Neural cell (in vitro differentiated cells): ENCODE data around the gene EIF4G3. TPM values are rescaled to one million over a fixed set of nuclear protein-coding genes. Genes with fewer than 3 reads are reported as not detected.
A peak's percentile ranks its signal among the peaks of the same experiment; 100 is the strongest.

ENCODE experiments used
- H2AFZ ChIP-seq: fragments of 200-600, 300-800 bp; sonication (generic), shearing (Covaris generic); 2 replicates; pipeline ENCODE4 v1.6.0; 2014; ENCODE audit warnings: low read depth, mild to moderate bottlenecking, antibody characterized with exemption, low read length, moderate library complexity
- H3F3A ChIP-seq: fragments of 200-600 bp; shearing (Covaris generic); 2 replicates; pipeline ENCODE4 v1.6.1; 2016; ENCODE audit warnings: mild to moderate bottlenecking, moderate library complexity, mixed read lengths, antibody characterized with exemption, low read length; ENCODE audit not compliant: insufficient read depth, poor library complexity, severe bottlenecking
- H3K27ac ChIP-seq: fragments of 200-600, 300-800 bp; sonication (generic), shearing (Covaris generic); 2 replicates; pipeline ENCODE4 v1.5.1; 2014; ENCODE audit warnings: mild to moderate bottlenecking, low read length, moderate library complexity
- H3K27me3 ChIP-seq: fragments of 300-800, 200-600 bp; sonication (generic), shearing (Covaris generic); 2 replicates; pipeline ENCODE4 v1.6.0; 2014; ENCODE audit warnings: mild to moderate bottlenecking, low read depth, low read length, moderate library complexity; ENCODE audit not compliant: insufficient read depth
- H3K36me3 ChIP-seq: fragments of 300-800, 200-600 bp; sonication (generic), shearing (Covaris generic); 2 replicates; pipeline ENCODE4 v1.5.1; 2014; ENCODE audit warnings: mild to moderate bottlenecking, antibody characterized with exemption, low read length, moderate library complexity; ENCODE audit not compliant: insufficient read depth
- H3K4me2 ChIP-seq: fragments of 300-800, 200-600 bp; sonication (generic), shearing (Covaris generic); 2 replicates; pipeline ENCODE4 v1.6.0; 2014; ENCODE audit warnings: mild to moderate bottlenecking, low read length
- H3K4me3 ChIP-seq: fragments of 300-800, 200-600 bp; sonication (generic), shearing (Covaris generic); 2 replicates; pipeline ENCODE4 v1.5.1; 2014; ENCODE audit warnings: mild to moderate bottlenecking, low read length, moderate library complexity
- H3K79me2 ChIP-seq: fragments of 200-600 bp; shearing (Covaris generic); replicated peaks from 2 replicates; pipeline ENCODE4 v1.6.0; 2014; ENCODE audit warnings: mild to moderate bottlenecking, low read length, moderate library complexity; ENCODE audit not compliant: insufficient read depth
- H3K9ac ChIP-seq: fragments of 300-800, 200-600 bp; sonication (generic), shearing (Covaris generic); 2 replicates; pipeline ENCODE4 v1.6.1; 2016; ENCODE audit warnings: mild to moderate bottlenecking, low read length, mixed read lengths
- H3K9me2 ChIP-seq: fragments of 200-600 bp; shearing (Covaris generic); 2 replicates; pipeline ENCODE4 v1.6.1; 2016; ENCODE audit warnings: mild to moderate bottlenecking, low read length, mixed read lengths; ENCODE audit not compliant: insufficient read depth
- H3K9me3 ChIP-seq: fragments of 200-600, 300-800 bp; sonication (generic), shearing (Covaris generic); 2 replicates; pipeline ENCODE4 v1.6.1; 2016; ENCODE audit warnings: mild to moderate bottlenecking, mixed run types, low read length, moderate library complexity, mixed read lengths
- H4K20me1 ChIP-seq: fragments of 200-600 bp; shearing (Covaris generic); 2 replicates; pipeline ENCODE4 v1.6.1; 2016; ENCODE audit warnings: mild to moderate bottlenecking, mixed run types; ENCODE audit not compliant: insufficient read depth
- EP300 ChIP-seq: fragments of 450-650 bp; conservative IDR thresholded peaks from 2 replicates; pipeline ENCODE4 v1.6.1; 2014; ENCODE audit warnings: antibody characterized with exemption, mild to moderate bottlenecking, moderate library complexity; ENCODE audit not compliant: poor library complexity, severe bottlenecking
- EZH2 ChIP-seq: fragments of 200-600, 300-800 bp; shearing (Covaris generic), sonication (generic); IDR thresholded peaks from 2 replicates; pipeline ENCODE4 v1.6.1; 2014; ENCODE audit warnings: antibody characterized with exemption, low read length, borderline replicate concordance, mild to moderate bottlenecking; ENCODE audit not compliant: insufficient read depth, poor library complexity, severe bottlenecking
- MXI1 ChIP-seq: fragments of 450-650 bp; conservative IDR thresholded peaks from 2 replicates; pipeline ENCODE4 v1.6.1; 2014; ENCODE audit warnings: antibody characterized with exemption, mild to moderate bottlenecking; ENCODE audit not compliant: poor library complexity, severe bottlenecking
- POLR2AphosphoS5 ChIP-seq: IDR thresholded peaks from 2 replicates; pipeline ENCODE4 v1.6.1; 2012
- RAD21 ChIP-seq: fragments of 450-650 bp; conservative IDR thresholded peaks from 2 replicates; pipeline ENCODE4 v1.6.1; 2014; ENCODE audit warnings: antibody characterized with exemption, mild to moderate bottlenecking, moderate library complexity
- REST ChIP-seq: IDR thresholded peaks from 2 replicates; pipeline ENCODE4 v1.6.1; 2012; ENCODE audit warnings: borderline replicate concordance
- SMC3 ChIP-seq: fragments of 450-650 bp; conservative IDR thresholded peaks from 2 replicates; pipeline ENCODE4 v1.6.1; 2014; ENCODE audit warnings: antibody characterized with exemption, mild to moderate bottlenecking, moderate library complexity; ENCODE audit not compliant: poor library complexity
- TAF1 ChIP-seq: IDR thresholded peaks from 2 replicates; pipeline ENCODE4 v1.6.1; 2012; ENCODE audit warnings: low read depth
- polyA plus RNA-seq: library from polyadenylated mRNA; depleted of rRNA; stranded (reverse); fragments of >200 nt; gene quantifications from 2 replicates; pipeline ENCODE4 v1.2.3, GENCODE V29; 2014
- TF ChIP-seq, protein P1 (sequence below): fragments of 450-650 bp; IDR thresholded peaks from 2 replicates; pipeline ENCODE4 v1.5.1; 2014; ENCODE audit warnings: antibody characterized with exemption, mild to moderate bottlenecking, moderate library complexity; ENCODE audit not compliant: poor library complexity, severe bottlenecking

EIF4G3 gene
- polyA plus RNA-seq, 1 donor from 2014 or later = 56.9 TPM

- no peak overlapping the region for H3K4me2 ChIP-seq
- no peaks in the 10 kb centered on the region for H3K9me3 ChIP-seq
- peaks cover 47% of the 10 kb centered on the region for H3K79me2 ChIP-seq
- no peaks in the 10 kb centered on the region for H4K20me1 ChIP-seq
- no peak overlapping the region for H2AFZ ChIP-seq
- no peaks in the 10 kb centered on the region for H3K27me3 ChIP-seq
- no peaks in the 10 kb centered on the region for H3F3A ChIP-seq
- no peaks in the 10 kb centered on the region for H3K36me3 ChIP-seq
- H3K27ac ChIP-seq = no peak overlapping the region
- TF ChIP-seq, protein P1, sequence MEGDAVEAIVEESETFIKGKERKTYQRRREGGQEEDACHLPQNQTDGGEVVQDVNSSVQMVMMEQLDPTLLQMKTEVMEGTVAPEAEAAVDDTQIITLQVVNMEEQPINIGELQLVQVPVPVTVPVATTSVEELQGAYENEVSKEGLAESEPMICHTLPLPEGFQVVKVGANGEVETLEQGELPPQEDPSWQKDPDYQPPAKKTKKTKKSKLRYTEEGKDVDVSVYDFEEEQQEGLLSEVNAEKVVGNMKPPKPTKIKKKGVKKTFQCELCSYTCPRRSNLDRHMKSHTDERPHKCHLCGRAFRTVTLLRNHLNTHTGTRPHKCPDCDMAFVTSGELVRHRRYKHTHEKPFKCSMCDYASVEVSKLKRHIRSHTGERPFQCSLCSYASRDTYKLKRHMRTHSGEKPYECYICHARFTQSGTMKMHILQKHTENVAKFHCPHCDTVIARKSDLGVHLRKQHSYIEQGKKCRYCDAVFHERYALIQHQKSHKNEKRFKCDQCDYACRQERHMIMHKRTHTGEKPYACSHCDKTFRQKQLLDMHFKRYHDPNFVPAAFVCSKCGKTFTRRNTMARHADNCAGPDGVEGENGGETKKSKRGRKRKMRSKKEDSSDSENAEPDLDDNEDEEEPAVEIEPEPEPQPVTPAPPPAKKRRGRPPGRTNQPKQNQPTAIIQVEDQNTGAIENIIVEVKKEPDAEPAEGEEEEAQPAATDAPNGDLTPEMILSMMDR = no peak
- no peak for TF ChIP-seq POLR2AphosphoS5
- no peak for TF ChIP-seq REST
- no peak for TF ChIP-seq SMC3
- no peak overlapping the region for H3K4me3 ChIP-seq
- H3K9ac ChIP-seq = no peak overlapping the region
- no peaks in the 10 kb centered on the region for H3K9me2 ChIP-seq
Measured at GRCh38 chr1:21152423-21153100, 24.1 kb downstream of the EIF4G3 start.

- peak overlapping the region; percentile 64 for H3K9ac ChIP-seq
- no peaks in the 10 kb centered on the region for H3F3A ChIP-seq
- peak overlapping the region; percentile 70 for H3K4me2 ChIP-seq
- H4K20me1 ChIP-seq = no peaks in the 10 kb centered on the region
- H3K9me2 ChIP-seq = no peaks in the 10 kb centered on the region
- H3K79me2 ChIP-seq = peaks cover 54% of the 10 kb centered on the region
- peak overlapping the region; percentile 90 for H3K27ac ChIP-seq
- peak overlapping the region; percentile 55 for H3K4me3 ChIP-seq
- H3K9me3 ChIP-seq = no peaks in the 10 kb centered on the region
- no peaks in the 10 kb centered on the region for H3K36me3 ChIP-seq
- TF ChIP-seq SMC3 (no peak), RAD21 (peak; percentile 16), EP300 (no peak), REST (peak; percentile 35), POLR2AphosphoS5 (peak; percentile 40), MXI1 (no peak), EZH2 (no peak), TAF1 (peak; percentile 48)
- TF ChIP-seq, protein P1 = no peak
- H2AFZ ChIP-seq = peak overlapping the region; percentile 5
- H3K27me3 ChIP-seq = no peaks in the 10 kb centered on the region
Measured at GRCh38 chr1:21149855-21150432, 26.8 kb downstream of the EIF4G3 start.
